Gastroesophageal sphincter (tissue), 4 donors: ENCODE results near the gene PLEKHG3. TPM values are rescaled to one million over a fixed set of nuclear protein-coding genes. Genes with fewer than 3 reads are reported as not detected.

Experiments
- ATAC-seq: fragments of 150-250 bp; one replicate; pipeline ENCODE4 v1.9.1; 2016; ENCODE audit warnings: mild to moderate bottlenecking, moderate library complexity
- H3K27ac ChIP-seq, 4 donors: fragments of 200-600 bp; sonication (generic) in 3 of 4; 1 replicate in 3 of 4; 2 replicates in 1 of 4; pipeline ENCODE4 v1.5.1; 2016 to 2019
- H3K27me3 ChIP-seq: fragments of 200-600 bp; sonication (generic); one replicate; pipeline ENCODE4 v1.5.1; 2019
- H3K36me3 ChIP-seq, 2 donors: fragments of 200-600 bp; sonication (generic); one replicate each; pipeline ENCODE4 v1.5.1; 2019; ENCODE audit warnings: control low read depth in 1 of 2
- H3K4me1 ChIP-seq, 3 donors: fragments of 200-600 bp; sonication (generic); 1 replicate in 2 of 3; 2 replicates in 1 of 3; pipeline ENCODE4 v1.5.1; 2016 to 2019; ENCODE audit warnings: control low read depth in 2 of 3
- H3K4me3 ChIP-seq, 2 donors: fragments of 200-600 bp; sonication (generic); one replicate each; pipeline ENCODE4 v1.5.1; 2019; ENCODE audit warnings: mild to moderate bottlenecking in 1 of 2, moderate library complexity in 1 of 2
- H3K9me3 ChIP-seq, 3 donors: fragments of 200-600 bp; sonication (generic); one replicate each; pipeline ENCODE4 v1.5.1; 2017 to 2019; ENCODE audit warnings: control low read depth in 2 of 3
- CTCF ChIP-seq, 4 experiments: fragments of 200-600 bp in 2 of 4; fragments of 450-650 bp in 2 of 4; sonication (generic) in 1 of 4; IDR thresholded peaks; one replicate each; pipeline ENCODE4 v1.5.1; 2017 to 2019; ENCODE audit warnings: antibody characterized with exemption in 4 of 4, mild to moderate bottlenecking in 2 of 4, moderate library complexity in 2 of 4
- EP300 ChIP-seq: sonication (generic); formaldehyde crosslinking; IDR thresholded peaks from one replicate; pipeline ENCODE4 v1.6.1; 2017; ENCODE audit warnings: antibody characterized with exemption, mild to moderate bottlenecking
- POLR2A ChIP-seq, 2 donors: fragments of 450-650 bp; IDR thresholded peaks; one replicate each; pipeline ENCODE4 v1.6.1; 2017; ENCODE audit warnings: antibody characterized with exemption in 2 of 2, mild to moderate bottlenecking in 2 of 2, moderate library complexity in 1 of 2
- POLR2AphosphoS5 ChIP-seq: sonication (generic); formaldehyde crosslinking; IDR thresholded peaks from one replicate; pipeline ENCODE4 v1.6.1; 2017; ENCODE audit warnings: antibody characterized with exemption
- WGBS, 2 donors: methylation state at CpG; one replicate each; pipeline ENCODE4 v1.1.5; 2018; ENCODE audit warnings: low coverage in 1 of 2; 5-methylcytosine and 5-hydroxymethylcytosine counted together
- total RNA-seq, 4 donors: library from RNA; depleted of rRNA; stranded (reverse); fragments of >200 nt; gene quantifications; one replicate each; pipeline ENCODE4 v1.1.0, GENCODE V29; 2016

PLEKHG3 gene
- total RNA-seq, 4 donors from 2014 or later, result 44.2 to 79.4 (median 57.7) TPM

GRCh38 chr14:64784006-64784405 lies 79.8 kb downstream of the PLEKHG3 start:
- H3K4me1 ChIP-seq, result no peaks in the 10 kb centered on the region
- H3K4me3 ChIP-seq, result no peak overlapping the region
- ATAC-seq, result no peak
- H3K36me3 ChIP-seq, result no peaks in the 10 kb centered on the region
- H3K27me3 ChIP-seq, result no peaks in the 10 kb centered on the region
- TF ChIP-seq POLR2A (IDR thresholded peaks at IDR 0.05) (no peak), EP300 (no peak), CTCF (IDR thresholded peaks at IDR 0.05) (no peak), POLR2AphosphoS5 (no peak)
- H3K27ac ChIP-seq, result no peak overlapping the region
- no peaks in the 10 kb centered on the region for H3K9me3 ChIP-seq
- WGBS, 2 donors, result 89% methylated on average over 6 of the region's 9 CpGs; no CpG with 5 or more reads in 1 of the 2 donors

- H3K4me1 ChIP-seq, result no peaks in the 10 kb centered on the region
- WGBS, 2 donors, result 82 to 95% methylated on average over 4 to 7 of the region's 24 CpGs
- H3K27ac ChIP-seq, result no peak overlapping the region
- H3K36me3 ChIP-seq, result no peaks in the 10 kb centered on the region
- TF ChIP-seq POLR2AphosphoS5 (no peak), CTCF (IDR thresholded peaks at IDR 0.05) (no peak), POLR2A (IDR thresholded peaks at IDR 0.05) (no peak), EP300 (no peak)
- no peak overlapping the region for H3K4me3 ChIP-seq
- H3K9me3 ChIP-seq, result no peaks in the 10 kb centered on the region
- no peak for ATAC-seq
- no peaks in the 10 kb centered on the region for H3K27me3 ChIP-seq
Observed at GRCh38 chr14:64786296-64787149, 82.3 kb downstream of the PLEKHG3 start.

GRCh38 chr14:64787619-64788018 lies 83.4 kb downstream of the PLEKHG3 start:
- Histone ChIP-seq H3K27ac (no peak overlapping the region), H3K36me3 (no peaks in the 10 kb centered on the region), H3K4me3 (no peak overlapping the region), H3K27me3 (no peaks in the 10 kb centered on the region), H3K9me3 (no peaks in the 10 kb centered on the region), H3K4me1 (no peaks in the 10 kb centered on the region)
- no peak for ATAC-seq
- WGBS, 2 donors, result 92 to 95% methylated on average over 4 to 6 of the region's 6 CpGs
- TF ChIP-seq EP300 (no peak), POLR2A (IDR thresholded peaks at IDR 0.05) (no peak), CTCF (IDR thresholded peaks at IDR 0.05) (no peak), POLR2AphosphoS5 (no peak)

- Histone ChIP-seq H3K27me3 (no peaks in the 10 kb centered on the region), H3K4me3 (no peak overlapping the region), H3K4me1 (no peaks in the 10 kb centered on the region), H3K9me3 (no peaks in the 10 kb centered on the region), H3K36me3 (no peaks in the 10 kb centered on the region), H3K27ac (no peak overlapping the region)
- WGBS, 2 donors, result 11 to 25% methylated on average over 1 of the region's 1 CpG
- no peak for TF ChIP-seq POLR2AphosphoS5
- TF ChIP-seq CTCF (IDR thresholded peaks at IDR 0.05), result no peak
- TF ChIP-seq EP300, result no peak
- TF ChIP-seq POLR2A (IDR thresholded peaks at IDR 0.05), result no peak
- no peak for ATAC-seq
Observed at GRCh38 chr14:64788706-64789105, 84.5 kb downstream of the PLEKHG3 start.

GRCh38 chr14:64789696-64790095 lies 85.5 kb downstream of the PLEKHG3 start:
- Histone ChIP-seq H3K4me3 (no peak overlapping the region), H3K36me3 (no peaks in the 10 kb centered on the region), H3K27ac (no peak overlapping the region), H3K9me3 (no peaks in the 10 kb centered on the region), H3K27me3 (no peaks in the 10 kb centered on the region), H3K4me1 (no peaks in the 10 kb centered on the region)
- no peak for ATAC-seq
- no peak for TF ChIP-seq POLR2A (IDR thresholded peaks at IDR 0.05)
- no peak for TF ChIP-seq EP300
- no peak for TF ChIP-seq POLR2AphosphoS5
- no peak for TF ChIP-seq CTCF (IDR thresholded peaks at IDR 0.05)
- WGBS, 2 donors, result 70 to 72% methylated on average over 5 of the region's 5 CpGs
